ENCODE data around the gene HAPSTR1.
"Not testable (repeated sequence)": the region's sequence is repeated elsewhere in the genome, so short reads cannot be mapped to it uniquely, and the experiment has no call there.

Gene HAPSTR1

DNA sequence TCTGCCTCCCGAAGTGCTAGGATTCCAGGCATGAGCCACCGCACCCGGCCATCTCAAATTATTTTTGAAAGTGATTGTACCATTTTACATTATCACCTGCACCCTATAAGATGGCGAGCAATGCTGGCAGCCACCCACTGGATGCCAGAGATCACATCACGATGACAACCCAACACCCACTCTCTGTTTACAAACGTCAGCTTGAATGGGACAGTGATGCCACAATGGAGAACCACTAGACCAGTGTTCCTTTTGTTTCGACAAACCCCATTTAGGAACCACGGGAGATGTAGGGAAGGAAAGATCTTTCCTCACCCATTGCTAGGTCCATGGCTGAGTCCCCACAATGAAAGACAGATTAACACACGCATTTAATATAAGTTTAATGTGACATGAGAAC is 20.1 kb upstream of the HAPSTR1 start:
- no peak for DNase-seq (ENCODE audit: low read depth in 2 of 2)

DNA sequence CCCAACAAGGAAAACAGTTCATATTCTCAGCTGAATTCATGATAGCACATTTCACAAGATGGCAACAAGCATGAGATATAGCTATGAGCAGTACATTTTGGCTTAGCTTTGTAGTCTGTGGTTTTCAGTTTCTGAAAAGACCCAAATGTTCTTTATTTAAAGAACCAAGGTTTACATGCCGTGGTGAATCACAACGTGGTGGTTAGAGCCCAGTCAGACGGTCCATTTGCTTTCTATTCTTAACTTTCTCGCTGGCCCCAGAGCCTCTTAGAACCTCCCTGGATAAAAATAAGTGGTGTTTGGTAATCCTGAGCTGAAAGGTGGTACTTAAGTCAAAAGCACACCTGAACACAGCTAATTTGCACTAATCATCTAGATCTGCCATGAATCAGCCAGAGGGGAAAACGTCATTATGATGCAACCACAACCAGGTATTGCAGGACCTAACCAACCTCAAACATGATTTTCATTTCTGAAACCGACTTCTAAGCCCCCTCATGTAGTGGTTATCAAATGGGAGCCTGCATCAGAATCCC is 18.6 kb upstream of the HAPSTR1 start:
- DNase-seq (ENCODE audit: low read depth in 2 of 2), result peak; percentile 76

DNA sequence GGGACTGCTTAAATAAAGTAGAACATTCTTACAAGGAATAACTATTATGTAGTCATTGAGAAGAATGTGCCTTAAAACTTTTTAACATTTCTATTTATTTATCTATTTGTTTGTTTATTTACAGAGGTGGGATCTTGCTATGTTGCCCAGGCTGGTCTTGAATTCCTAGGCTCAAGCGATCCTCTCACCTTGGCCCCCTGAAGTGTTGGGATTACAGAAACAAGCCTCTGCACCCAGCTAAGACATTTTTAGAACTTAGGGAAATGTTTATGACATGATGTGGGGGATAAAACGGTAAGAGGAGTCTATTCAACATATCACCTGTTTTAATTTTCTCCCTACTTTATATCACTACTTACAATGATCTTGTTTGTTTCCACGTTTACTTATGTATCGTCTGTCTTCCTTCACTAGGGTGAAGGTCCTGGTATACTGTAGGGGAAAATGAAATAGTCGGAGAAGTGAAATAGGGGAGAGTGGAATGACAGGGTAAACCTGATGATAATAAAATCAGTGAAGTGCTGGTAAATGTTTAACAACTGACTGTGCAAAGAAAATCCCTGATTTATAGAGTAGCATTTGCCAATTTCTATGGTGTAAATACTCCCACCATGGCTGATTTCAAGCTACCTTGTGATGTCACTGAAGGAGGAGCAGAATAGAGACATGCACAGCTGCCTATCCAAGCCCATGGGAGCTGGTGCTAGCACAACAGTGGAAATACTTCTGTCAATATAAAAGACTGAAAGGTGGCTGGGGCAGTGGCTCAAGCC is 16.0 kb upstream of the HAPSTR1 start:
- no peak for DNase-seq (ENCODE audit: low read depth in 2 of 2)

DNA sequence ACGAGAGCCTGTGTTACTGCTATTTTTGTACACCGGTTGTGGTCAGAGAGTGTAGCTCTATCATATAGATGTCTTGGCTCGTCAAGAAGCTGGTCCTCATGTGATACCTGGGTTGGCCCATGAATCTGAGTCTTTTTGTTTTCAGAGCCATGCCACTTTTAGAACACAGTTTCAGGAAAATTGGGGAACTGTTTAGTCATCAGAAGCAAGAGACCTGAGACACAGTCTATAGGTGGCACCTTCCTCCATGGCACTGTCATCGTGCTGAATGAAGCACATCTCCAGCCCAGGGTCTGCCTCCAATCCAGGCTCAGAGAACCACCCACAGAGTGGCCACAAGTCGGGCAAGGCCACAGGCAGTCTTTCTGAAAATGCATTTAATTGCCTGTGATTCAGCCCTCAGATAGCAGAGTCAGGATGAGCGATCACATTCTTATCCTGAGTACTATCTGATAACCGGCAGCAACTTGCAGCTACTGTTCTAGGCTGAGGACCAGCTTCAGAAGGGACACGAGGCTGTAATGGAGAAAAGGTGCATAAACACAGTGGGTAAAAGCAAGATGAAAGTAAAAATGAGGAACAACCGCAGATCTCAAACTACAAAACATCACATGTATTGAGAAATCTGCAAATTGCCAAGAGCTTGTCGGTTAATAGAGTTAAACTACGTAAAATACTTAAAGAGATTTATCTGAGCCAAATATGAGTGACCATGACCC is 14.2 kb upstream of the HAPSTR1 start:
- DNase-seq (ENCODE audit: low read depth in 2 of 2), result peak in 1 of 2 experiments; percentile 47

DNA sequence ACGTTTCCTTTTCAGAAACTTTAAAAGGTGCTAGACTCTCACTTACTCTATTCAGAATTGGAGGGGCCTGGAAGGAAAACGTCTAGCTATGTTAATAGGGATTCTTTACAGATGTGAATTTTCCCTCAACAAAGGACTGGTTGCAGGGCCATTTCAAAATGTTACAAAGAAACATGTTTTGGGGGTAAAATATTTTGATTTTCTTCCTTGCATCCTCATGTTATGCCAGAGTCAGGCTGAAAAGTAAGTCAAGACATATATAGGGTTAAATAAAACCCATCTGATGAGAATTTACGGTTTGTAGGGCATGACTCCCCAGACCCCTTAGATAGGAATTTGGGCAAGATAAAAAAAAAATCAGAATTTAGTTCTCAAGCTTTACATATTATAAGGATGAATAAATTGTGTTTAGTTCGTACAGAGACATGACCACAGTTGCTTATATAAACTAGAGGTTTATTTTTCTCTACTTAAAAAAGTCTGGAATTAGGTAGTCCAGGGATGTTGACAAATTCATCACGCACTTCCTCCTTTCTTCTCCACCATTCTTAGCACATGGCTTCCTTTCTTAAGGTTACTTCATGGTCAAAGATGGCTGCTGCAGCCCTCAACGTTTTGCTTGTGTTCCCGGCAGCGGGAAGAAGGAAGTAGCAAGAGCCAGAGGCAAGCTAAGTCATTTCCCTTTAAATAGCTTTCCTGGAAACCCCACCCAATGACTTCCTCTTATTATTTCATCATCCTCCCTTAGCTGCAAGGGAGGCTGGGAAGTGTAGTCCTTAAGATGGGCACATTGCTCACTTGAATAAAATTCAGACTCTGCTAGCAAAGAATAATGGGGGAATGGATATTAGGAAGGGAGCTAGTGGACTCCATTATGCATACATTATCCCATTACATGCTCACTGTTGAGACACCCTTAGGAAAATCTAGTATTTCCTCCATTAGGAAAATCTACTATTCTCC is 12.7 kb upstream of the HAPSTR1 start:
- peak; percentile 53 to 57 for DNase-seq (ENCODE audit: low read depth in 2 of 2)

DNA sequence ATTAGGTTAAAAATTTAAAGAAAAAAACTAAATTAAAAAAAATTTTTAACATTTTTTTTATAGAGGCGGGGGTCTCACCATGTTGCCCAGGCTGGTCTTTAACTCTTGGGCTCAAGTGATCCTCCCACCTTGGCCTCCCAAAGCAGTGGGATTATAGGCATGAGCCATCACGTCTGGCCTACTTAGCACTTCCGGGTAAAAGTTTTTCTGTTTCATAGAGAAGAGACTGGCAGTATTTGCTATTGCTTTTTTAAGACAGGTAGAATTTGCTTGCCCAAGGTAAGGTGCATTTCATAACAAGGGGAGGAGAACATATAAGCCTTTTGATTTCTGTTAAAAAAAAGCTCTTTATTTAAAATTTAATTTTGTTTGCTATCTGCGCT is 12.0 kb upstream of the HAPSTR1 start:
- DNase-seq (ENCODE audit: low read depth in 2 of 2), result no peak

DNA sequence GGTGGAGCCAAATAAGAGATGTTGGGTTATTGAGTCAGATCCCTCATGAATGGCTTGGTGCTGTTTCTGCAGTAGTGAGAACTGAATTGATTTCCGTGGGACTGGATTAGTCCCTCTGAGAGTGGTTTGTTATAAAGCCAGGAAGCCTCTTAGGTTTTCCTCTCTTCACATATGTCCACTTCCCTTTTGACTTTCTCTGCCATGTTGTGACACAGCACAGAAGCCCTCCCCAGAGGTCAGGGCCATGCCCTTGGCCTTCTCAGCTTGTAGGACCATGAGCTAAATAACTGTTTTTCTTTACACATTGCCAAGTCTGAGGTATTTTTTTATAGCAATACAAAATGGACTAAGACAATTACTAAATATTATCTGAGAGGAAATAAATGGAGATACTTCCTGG is 10.3 kb upstream of the HAPSTR1 start:
- DNase-seq (ENCODE audit: low read depth in 2 of 2), result no peak

DNA sequence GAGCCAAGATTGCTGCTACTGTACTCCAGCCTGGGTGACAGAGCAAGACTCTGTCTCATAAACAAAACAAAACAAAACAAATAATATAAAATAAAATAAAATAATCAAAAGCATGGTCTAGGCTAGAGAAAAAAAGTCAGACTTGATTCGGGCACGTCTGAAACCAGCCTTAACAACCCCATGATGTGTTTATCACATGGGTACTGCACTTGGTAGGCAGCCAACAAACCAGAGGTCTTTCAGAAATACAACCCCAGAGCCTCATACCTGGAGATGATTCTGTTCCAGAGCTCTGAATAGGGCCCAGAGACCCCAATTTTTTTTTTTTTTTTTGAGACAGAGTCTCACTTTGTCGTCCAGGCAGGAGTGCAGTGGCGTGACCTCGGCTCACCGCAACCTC is 9.6 kb upstream of the HAPSTR1 start:
- no peak for DNase-seq (ENCODE audit: low read depth in 2 of 2)

DNA sequence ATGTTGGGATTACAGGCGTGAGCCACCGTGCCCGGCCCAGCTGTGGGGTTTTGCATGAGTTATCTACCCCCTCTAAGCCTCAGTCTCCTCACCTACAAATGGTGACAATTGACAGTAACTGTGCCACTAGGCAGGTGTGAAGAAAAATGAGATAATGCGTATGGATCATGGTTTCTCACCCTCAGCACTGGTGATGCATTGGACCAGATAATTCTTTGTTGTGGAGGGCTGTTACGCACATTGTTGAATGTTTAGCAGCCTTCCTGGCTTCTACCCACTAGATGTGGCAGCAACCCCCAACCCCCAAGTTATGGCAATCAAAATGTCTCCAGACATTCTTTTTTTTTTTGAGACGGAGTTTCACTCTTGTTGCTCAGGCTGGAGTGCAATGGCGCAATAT is 9.0 kb upstream of the HAPSTR1 start:
- DNase-seq (ENCODE audit: low read depth in 2 of 2), result no peak

DNA sequence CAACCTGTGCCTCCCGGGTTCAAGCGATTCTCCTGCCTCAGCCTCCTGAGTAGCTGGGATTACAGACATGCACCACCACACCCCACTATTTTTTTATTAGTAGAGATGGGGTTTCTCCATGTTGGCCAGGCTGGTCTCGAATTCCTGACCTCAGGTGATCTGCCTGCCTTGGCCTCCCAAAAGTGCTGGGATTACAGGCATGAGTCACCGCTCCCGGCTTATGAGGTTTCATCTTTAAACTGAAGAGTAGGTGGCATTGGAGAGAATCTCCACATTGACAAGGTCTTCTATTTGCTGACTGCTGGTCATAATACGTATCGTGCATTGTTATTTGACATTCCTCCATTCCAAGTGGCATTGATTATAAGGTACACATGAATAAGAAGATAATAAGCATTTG is 3.7 kb upstream of the HAPSTR1 start:
- not testable (repeated sequence) for DNase-seq (ENCODE audit: low read depth in 2 of 2)

DNA sequence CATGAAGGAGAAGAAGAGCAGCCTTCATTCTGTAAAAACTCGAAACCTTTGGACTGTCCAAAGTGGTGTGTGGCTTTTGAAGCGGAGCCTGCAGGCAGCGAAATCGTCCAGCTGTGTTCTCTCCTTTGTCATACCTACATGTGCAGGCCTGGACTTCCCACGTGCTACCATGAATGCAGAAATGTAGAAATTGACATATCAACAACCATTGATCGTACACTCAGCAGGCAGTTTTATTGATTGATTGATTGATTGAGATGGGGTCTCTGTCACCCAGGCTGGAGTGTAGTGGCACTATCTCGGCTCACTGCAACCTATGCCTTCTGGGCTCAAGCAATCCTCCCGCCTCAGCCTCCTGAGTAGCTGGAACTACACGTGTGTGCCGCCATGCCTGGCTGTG is 2.6 kb upstream of the HAPSTR1 start:
- no peak for DNase-seq (ENCODE audit: low read depth in 2 of 2)

DNA sequence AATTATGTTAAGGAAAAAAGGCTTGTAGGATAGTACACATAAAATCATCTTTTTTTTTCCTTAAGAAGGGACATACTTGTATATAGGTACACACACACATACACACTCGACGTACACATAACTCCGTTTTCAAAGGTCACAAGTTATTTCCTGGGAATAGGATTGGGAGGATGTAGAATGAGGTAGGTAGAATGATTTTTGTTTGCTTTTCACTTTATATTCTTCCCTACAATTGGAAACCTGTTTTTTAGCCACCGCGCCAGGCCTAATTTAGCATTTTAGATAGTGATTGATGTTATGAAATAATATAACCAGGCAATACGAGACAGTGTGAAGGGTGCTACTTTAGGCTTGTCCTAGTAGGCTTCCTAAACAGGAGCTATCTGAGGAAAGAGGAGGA is 1.8 kb upstream of the HAPSTR1 start:
- DNase-seq (ENCODE audit: low read depth in 2 of 2), result no peak

DNA sequence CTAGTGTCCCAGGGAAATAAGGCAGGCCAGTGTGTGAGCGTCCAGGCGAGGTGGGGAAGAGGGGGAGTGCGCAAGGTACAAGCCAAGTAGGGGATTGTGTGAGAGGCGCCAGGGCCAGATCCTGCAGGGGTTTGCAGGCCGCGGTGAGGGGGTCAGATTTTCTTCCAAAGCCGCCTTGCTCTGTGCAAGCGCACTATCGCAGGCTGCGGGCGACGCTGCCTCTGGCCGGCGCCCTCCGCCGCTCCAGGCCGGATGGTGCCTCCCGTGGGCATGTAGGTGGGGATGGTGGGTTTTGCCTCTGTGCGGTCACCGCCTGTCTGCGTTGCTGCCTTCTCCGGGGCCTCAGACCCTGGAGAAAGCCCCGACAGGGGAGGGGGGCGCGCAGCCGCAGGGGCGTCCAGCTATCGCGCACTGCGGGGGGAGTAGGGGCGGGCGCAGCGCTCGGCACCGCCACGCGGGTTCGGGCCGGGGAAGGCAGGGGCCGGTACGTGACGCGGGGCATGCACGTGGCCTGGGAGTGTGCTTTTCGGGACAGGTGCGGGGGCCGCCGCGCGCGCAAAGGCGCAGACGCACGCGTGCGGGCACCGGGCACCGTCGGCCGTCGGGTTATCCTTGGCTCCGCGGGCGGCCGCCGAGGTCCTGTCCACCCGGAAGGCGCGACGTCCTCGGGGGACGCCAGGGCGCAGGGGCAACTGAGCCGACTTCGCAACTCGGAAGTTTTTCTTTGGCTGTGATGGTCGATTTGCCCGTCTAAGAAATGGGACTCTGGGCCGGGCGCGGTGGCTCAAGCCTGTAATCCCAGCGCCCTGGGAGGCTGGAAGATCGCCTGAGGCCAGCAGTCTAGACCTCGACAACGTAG is 1.1 kb upstream of the HAPSTR1 start:
- no peak for DNase-seq (ENCODE audit: low read depth in 2 of 2)

DNA sequence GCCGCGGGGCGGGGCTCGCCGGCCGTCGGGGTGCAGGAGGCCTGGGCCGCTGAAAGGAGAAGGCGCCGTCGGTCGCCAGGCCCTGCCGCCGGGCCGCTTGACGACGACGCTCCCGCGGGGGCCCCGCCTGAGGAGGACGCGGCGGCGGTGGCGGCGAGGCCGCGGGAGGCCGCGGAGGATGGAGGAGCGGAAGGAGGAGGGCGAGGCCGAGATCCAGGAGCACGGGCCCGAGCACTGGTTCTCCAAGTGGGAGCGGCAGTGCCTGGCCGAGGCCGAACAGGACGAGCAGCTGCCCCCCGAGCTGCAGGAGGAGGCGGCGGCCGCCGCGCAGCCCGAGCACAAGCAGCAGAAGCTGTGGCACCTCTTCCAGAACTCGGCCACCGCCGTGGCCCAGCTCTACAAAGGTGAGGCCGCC is 430 bp downstream of the HAPSTR1 start:
- DNase-seq (ENCODE audit: low read depth in 2 of 2), result no peak

DNA sequence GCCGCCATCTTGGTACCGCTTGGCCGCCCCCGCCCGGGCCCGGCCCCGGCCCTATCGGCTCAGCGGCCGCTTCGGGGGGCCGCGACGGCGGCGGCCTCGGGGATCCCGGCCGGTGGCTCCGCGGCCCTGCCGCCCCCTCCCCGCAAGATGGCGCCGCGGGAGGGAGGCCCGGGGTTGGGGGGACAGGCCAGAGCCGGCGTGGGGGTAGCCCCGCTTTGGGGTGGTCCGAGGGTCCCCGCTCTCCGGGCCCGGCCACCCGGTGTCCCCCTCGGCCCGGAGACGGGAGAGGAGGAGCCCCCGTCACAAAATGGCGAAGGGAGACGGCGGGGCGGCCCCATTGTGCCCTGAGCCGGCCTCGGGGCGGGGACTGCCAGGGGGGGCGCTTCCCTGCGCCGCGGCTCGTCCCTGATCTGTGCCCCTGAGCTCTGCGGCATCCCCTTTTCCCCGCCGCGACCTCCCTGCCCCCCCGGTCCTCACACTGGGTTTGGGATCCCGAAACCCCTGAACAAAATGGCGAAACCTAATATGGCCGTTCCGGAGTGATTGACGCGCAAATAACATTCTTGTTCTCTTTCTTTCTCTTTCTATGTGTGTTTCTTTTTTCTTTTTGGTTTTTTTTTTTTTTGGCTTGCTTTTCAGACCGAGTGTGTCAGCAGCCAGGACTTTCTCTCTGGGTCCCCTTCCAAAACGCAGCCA is 986 bp downstream of the HAPSTR1 start:
- no peak for DNase-seq (ENCODE audit: low read depth in 2 of 2)

DNA sequence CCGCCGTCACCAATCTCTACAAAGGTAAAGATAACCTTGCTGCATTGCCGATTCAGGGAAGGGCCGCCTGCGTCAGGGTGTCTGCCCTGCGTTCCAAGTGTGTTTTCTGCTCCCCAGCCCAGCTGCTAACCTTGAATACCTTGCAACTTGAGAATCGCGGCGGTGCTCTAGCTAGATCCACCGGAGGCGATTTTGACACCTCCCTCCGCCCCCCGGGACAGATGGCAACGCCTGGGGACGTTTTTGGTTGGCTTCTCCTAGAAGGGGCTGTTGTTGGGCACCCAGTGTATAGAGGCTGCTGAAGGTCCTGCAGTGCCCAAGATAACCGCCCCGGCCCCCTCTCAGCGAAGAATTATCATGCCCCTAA is 1.5 kb downstream of the HAPSTR1 start:
- DNase-seq (ENCODE audit: low read depth in 2 of 2), result no peak

DNA sequence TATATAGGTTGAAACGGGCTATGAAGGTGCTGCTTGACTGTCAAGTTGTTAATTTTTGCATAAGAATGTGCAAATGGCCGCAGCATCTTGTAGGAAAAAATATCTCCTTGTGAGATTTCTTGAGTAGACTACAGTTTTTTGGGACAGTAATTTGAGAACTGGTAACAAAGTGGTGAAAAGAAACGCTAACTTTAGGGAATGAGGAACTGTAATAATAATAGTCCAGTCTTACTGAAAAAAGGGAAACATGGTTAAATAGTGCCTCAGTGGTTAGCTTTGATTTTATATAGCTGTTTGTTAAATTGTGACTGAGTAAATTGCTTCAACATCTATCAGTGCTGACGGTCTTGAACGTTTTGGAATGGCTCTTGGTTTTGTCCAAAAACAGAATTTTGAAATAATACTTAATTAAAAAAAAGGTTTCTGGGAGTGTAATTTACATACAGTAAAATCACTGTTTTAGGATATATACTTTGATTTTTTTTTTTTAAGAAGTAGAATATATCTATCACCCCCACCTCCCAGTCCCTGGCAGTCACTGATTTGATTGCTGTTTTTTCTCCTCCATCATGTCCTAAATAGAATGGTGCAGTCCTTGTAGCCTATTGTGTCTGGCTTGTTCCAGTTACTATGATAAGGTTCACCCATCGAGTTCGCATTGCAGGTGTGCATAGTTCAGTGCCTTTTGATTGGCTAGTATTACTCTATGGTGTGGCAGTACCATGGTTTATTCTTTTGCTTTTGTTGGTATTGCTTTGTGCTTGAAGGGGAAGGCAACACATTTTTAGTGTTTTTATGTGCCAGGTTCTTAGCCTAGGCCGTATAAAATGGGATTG is 2.8 kb downstream of the HAPSTR1 start:
- no peak for DNase-seq (ENCODE audit: low read depth in 2 of 2)

DNA sequence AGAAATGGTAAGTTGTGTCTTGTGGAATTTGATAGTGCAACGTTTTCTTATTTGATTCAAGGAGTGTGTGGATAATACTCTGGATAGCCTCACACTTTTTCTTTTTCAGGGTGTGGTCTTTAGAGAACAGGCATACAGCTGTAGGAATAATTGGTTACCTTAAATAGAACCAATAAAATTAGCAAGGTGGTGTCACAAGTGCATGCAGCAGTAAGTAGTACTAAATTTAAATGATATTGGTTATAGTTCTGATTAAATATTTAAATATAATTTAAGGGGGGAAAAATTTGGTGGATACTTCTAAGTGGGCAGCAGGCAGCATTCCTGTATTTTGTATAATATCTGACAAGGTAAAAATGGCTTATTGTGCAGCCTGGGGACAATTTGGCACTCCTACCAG is 3.7 kb downstream of the HAPSTR1 start:
- no peak for DNase-seq (ENCODE audit: low read depth in 2 of 2)

DNA sequence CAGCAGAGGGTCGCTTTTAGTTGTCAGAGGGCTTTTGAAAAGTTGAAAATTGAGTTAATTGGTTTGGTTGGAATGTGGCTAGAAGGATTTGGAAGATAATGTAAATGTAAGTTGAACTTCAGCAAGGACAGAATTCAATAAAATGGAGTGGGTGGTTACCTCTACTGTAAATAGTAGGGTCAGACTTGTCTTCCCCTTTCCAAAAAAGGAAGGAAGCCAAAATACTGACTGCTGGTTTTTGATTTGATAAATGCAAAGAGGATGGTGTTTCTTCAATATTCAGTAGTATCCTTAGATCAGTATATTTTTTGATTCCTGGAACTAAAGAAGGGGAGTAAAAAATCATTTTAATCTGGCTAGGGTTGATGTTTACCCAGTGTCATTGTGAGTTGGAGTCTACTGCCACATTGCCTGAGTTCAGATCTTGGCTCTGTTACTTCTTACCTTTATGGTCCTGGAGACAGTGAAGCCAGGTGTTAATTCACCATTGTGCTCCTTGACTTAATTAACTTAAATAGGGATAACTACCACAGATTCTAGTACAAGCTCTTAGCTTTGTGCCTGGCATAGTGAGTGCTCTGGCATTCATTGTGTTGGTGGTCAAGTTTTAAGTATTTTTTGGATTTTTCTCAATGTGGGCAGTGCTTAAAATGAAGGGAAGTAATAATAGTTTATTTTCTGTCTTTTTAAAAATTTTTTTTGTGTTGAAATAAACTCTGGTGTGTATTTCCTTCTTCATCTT is 4.4 kb downstream of the HAPSTR1 start:
- no peak for DNase-seq (ENCODE audit: low read depth in 2 of 2)
